RWPE1 (cell line): Measurements from ENCODE around the gene TRIM8.
A peak's percentile ranks its signal among the peaks of the same experiment; 100 is the strongest.

Experiments
- CTCF ChIA-PET: fragments of 350-600 bp; sonication (Branson Sonifier 250); formaldehyde crosslinking; extraction: SDS; loops from one replicate; lab custom pipeline; 2021; lab: Yijun Ruan, JAX
- POLR2A ChIA-PET: fragments of 400-600 bp; formaldehyde crosslinking; extraction: SDS; loops from one replicate; lab custom pipeline; 2020; ENCODE audit warnings: antibody characterized with exemption; ENCODE audit not compliant: low non-redundant PET; lab: Yijun Ruan, JAX
- DNase-seq: peaks from one replicate; pipeline ENCODE4 v3.0.0; 2012; ENCODE audit warnings: low spot score
- H3K27ac ChIP-seq: fragments of 450-650 bp; 2 replicates; pipeline ENCODE4 v1.5.1; 2017
- CTCF ChIP-seq: fragments of 450-650 bp; conservative IDR thresholded peaks from 2 replicates; pipeline ENCODE4 v1.5.1; 2017; ENCODE audit warnings: low read depth, mild to moderate bottlenecking

TRIM8 gene

GRCh38 chr10:102627736-102628293 lies 16.5 kb upstream of the TRIM8 start:
- TF ChIP-seq CTCF = no peak
- ChIA-PET POLR2A (interaction anchor here (1.0 to 1.1 kb wide), 2 partner anchors 17 to 18 kb away, joined by 3 to 4 read pairs; no protein-coding TSS in a partner anchor), CTCF (interaction anchor here (0.6 to 1.3 kb wide), 4 partner anchors 9 to 880 kb away, joined by 3 read pairs; partner anchors contain the start of gene TRIM8)
- DNase-seq = peak; percentile 65
- peak overlapping the region; percentile 78 for H3K27ac ChIP-seq

GRCh38 chr10:102628451-102628911 lies 15.8 kb upstream of the TRIM8 start:
- ChIA-PET POLR2A (interaction anchor here (1.0 to 1.1 kb wide), 2 partner anchors 17 to 18 kb away, joined by 3 to 4 read pairs; no protein-coding TSS in a partner anchor), CTCF (interaction anchor here (0.6 to 1.3 kb wide), 4 partner anchors 9 to 880 kb away, joined by 3 read pairs; partner anchors contain the start of gene TRIM8)
- peak overlapping the region; percentile 78 for H3K27ac ChIP-seq
- TF ChIP-seq CTCF = no peak
- peak; percentile 64 for DNase-seq

GRCh38 chr10:102629661-102630614 lies 14.3 kb upstream of the TRIM8 start:
- no peak for TF ChIP-seq CTCF
- peak overlapping the region; percentile 78 for H3K27ac ChIP-seq
- ChIA-PET CTCF (interaction anchor here (0.5 to 1.0 kb wide), 3 partner anchors 14 to 93 kb away, joined by 3 read pairs; partner anchors contain the start of gene TRIM8), POLR2A (interaction anchor here (0.9 to 1.0 kb wide), 2 partner anchors 12 to 15 kb away, joined by 3 to 16 read pairs; no protein-coding TSS in a partner anchor)
- peak; percentile 79 for DNase-seq

GRCh38 chr10:102630663-102631062 lies 13.6 kb upstream of the TRIM8 start:
- ChIA-PET CTCF (interaction anchor here (0.5 kb wide), 1 partner anchor 92 kb away, joined by 3 read pairs; no protein-coding TSS in a partner anchor), POLR2A (no interaction called here)
- DNase-seq = no peak
- peak overlapping the region; percentile 78 for H3K27ac ChIP-seq
- TF ChIP-seq CTCF = no peak

GRCh38 chr10:102631525-102632393 lies 12.5 kb upstream of the TRIM8 start:
- ChIA-PET POLR2A (interaction anchor here (0.6 to 1.0 kb wide), 2 partner anchors 10 to 179 kb away, joined by 3 to 4 read pairs; no protein-coding TSS in a partner anchor), CTCF (no interaction called here)
- no peak for DNase-seq
- no peak for TF ChIP-seq CTCF
- peak overlapping the region; percentile 78 for H3K27ac ChIP-seq
